SJCRH30 (cell line): ENCODE results near the gene NCAM1. TPM values are rescaled to one million over a fixed set of nuclear protein-coding genes. Genes with fewer than 3 reads are reported as not detected.

Experiments used
- DNase-seq, 2 experiments: peaks; one replicate each; pipeline ENCODE4 v3.0.0-alpha.2; 2015 to 2020
- H3K27ac ChIP-seq: fragments of 250-450 bp; sonication (Bioruptor Pico); 2 replicates; pipeline ENCODE4 v1.5.1; 2020; ENCODE audit warnings: mild to moderate bottlenecking, moderate library complexity
- H3K27me3 ChIP-seq: fragments of 250-450 bp; sonication (Bioruptor Pico); 2 replicates; pipeline ENCODE4 v1.5.1; 2020; ENCODE audit warnings: mild to moderate bottlenecking, moderate library complexity
- H3K36me3 ChIP-seq: fragments of 250-450 bp; sonication (Bioruptor Pico); 2 replicates; pipeline ENCODE4 v1.5.1; 2020; ENCODE audit warnings: mild to moderate bottlenecking, moderate library complexity
- H3K4me1 ChIP-seq: fragments of 250-450 bp; sonication (Bioruptor Pico); 2 replicates; pipeline ENCODE4 v1.5.1; 2020; ENCODE audit warnings: mild to moderate bottlenecking, moderate library complexity
- H3K4me3 ChIP-seq: fragments of 250-450 bp; sonication (Bioruptor Pico); 2 replicates; pipeline ENCODE4 v1.5.1; 2020; ENCODE audit warnings: mild to moderate bottlenecking, moderate library complexity
- H3K9me3 ChIP-seq: fragments of 250-450 bp; sonication (Bioruptor Pico); replicated peaks from 2 replicates; pipeline ENCODE4 v1.5.1; 2020; ENCODE audit warnings: mild to moderate bottlenecking, moderate library complexity
- total RNA-seq: library from RNA; depleted of rRNA; stranded (reverse); fragments of >200 nt; shearing (Covaris generic); gene quantifications from 2 replicates; pipeline ENCODE4 v1.2.3, GENCODE V29; 2014

Gene NCAM1
- total RNA-seq, 1 experiment from 2014 or later = 86.8 TPM

DNA sequence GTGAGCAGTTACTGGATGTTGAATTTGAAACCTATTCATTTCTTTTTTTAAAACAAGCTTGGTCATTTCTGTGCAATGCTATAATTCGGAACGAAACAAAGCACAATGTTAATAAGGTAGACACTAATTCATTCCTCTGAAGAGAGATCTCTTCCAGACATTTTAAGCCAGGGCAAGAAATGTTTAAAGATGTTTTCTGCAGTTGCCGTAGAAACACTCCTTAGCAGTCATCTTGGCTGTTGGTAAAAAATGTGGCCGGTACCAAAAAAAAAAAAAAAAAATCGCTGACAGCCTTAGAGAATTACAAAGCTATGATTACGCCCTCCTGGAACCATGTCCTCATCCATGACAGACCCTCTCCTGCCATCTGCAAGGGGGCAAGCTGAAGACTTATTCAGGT lies 286.7 kb downstream of the NCAM1 start:
- Histone ChIP-seq H3K4me3 (no peak overlapping the region), H3K4me1 (peaks cover 1% of the 10 kb centered on the region), H3K9me3 (no peaks in the 10 kb centered on the region), H3K36me3 (peaks cover 4% of the 10 kb centered on the region; the same call in 1 of the 2 replicates), H3K27ac (no peak overlapping the region), H3K27me3 (no peaks in the 10 kb centered on the region)
- DNase-seq = no peak

DNA sequence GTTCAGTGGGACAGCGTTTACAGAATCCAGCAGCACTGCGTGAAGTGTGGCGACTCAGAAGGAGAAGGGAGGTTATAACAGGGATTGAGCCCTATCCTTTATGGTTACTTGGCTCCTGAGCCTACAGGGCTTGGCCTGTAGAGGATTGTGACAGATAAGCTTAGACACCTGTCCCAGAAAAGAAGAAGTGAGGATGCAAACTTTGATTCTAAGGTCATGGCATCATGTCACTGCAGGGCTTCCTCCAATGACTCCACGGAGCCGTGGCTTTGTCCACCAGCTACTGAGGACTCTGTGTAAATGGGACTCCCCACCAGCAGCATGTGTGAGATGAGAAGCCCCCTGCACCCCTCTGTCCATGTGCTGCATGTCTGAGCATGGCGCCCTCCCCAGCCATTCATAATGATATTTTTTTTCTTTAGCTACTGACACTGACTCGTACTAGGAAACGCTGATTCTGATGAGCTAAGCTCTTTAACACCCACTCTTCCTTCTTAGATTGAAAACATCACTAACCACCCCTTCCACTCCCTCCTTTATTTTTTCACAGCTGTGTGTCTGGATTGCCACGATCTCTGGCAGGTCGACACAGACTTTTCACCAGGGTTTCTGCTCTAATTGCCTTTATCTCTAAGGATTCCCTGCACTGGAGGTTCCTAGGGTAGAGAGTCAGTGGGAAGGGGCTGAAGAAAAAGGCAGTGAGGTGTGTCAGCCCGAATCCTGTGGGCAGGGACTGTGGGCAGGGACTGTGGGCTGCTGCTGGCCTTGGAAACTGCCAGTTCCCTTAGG lies 287.7 kb downstream of the NCAM1 start:
- Histone ChIP-seq H3K4me3 (no peak overlapping the region), H3K4me1 (peaks cover 11% of the 10 kb centered on the region)

DNA sequence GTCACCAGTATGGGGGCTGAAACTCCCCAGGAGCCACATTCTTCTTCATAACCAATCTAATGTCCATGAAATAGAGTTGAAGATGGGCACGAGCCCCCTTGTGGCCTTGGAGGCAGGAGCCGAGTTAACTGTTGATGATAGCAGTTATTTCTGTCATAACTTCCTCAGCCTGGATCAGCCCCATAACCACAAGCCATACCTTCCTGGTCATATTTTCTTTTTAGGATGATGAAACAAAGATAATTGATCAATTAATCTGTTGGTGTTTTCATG lies 288.2 kb downstream of the NCAM1 start:
- H3K4me1 ChIP-seq = peaks cover 15% of the 10 kb centered on the region
- H3K27me3 ChIP-seq = no peaks in the 10 kb centered on the region
- H3K9me3 ChIP-seq = no peaks in the 10 kb centered on the region
- H3K4me3 ChIP-seq = no peak overlapping the region
- DNase-seq = no peak
- H3K27ac ChIP-seq = no peak overlapping the region
- peaks cover 4% of the 10 kb centered on the region; the same call in 1 of the 2 replicates for H3K36me3 ChIP-seq

More for the DNA sequence above, 287.7 kb downstream of the NCAM1 start:
- Histone ChIP-seq H3K27ac (no peak overlapping the region), H3K27me3 (no peaks in the 10 kb centered on the region), H3K36me3 (peaks cover 4% of the 10 kb centered on the region; the same call in 1 of the 2 replicates), H3K9me3 (no peaks in the 10 kb centered on the region)
- no peak for DNase-seq

DNA sequence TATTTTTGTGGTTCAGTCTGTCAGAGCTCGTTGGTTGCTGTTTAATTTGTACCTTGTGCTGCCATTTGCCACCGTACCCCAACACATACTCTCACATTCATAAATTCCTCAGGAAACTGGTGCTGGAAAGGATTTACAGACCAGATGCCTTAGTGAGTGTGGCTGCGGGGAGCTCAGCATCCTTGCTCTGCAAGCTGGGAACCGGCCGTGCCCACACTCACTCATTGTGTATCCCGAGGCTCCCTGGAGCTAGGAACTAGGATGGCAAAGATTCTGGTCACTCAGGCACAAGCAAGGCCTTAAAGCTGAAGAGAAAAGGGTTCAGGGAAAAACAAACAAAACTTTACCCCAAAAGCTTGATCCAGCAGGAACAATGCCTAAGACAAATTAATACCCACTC lies 288.6 kb downstream of the NCAM1 start:
- no peaks in the 10 kb centered on the region for H3K9me3 ChIP-seq
- H3K27me3 ChIP-seq = no peaks in the 10 kb centered on the region
- H3K36me3 ChIP-seq = peaks cover 4% of the 10 kb centered on the region; the same call in 1 of the 2 replicates
- no peak for DNase-seq
- H3K4me3 ChIP-seq = no peak overlapping the region
- no peak overlapping the region for H3K27ac ChIP-seq
- H3K4me1 ChIP-seq = peaks cover 15% of the 10 kb centered on the region

DNA sequence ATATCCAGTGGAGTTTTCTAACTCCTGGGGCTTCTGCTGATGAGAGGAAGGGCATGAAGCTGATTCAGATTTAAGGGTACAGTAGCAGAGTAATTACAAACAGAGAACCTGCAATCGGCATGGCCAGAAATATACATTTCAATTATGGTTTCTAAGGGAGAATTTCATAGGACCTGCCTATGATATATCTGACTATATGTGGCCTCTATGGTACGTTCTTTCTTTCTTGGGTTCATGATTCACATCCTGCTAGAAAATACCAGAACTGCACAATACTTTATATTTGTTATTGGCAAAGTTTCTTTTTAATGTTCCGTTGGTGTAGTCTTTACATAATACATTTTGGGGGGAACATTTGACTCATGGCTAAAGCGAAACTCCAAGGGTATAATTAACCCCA lies 290.1 kb downstream of the NCAM1 start:
- peaks cover 15% of the 10 kb centered on the region for H3K4me1 ChIP-seq
- no peaks in the 10 kb centered on the region for H3K9me3 ChIP-seq
- H3K4me3 ChIP-seq = no peak overlapping the region
- H3K36me3 ChIP-seq = no peaks in the 10 kb centered on the region; the same call in 1 of the 2 replicates
- DNase-seq = no peak
- H3K27me3 ChIP-seq = no peaks in the 10 kb centered on the region
- no peak overlapping the region for H3K27ac ChIP-seq

DNA sequence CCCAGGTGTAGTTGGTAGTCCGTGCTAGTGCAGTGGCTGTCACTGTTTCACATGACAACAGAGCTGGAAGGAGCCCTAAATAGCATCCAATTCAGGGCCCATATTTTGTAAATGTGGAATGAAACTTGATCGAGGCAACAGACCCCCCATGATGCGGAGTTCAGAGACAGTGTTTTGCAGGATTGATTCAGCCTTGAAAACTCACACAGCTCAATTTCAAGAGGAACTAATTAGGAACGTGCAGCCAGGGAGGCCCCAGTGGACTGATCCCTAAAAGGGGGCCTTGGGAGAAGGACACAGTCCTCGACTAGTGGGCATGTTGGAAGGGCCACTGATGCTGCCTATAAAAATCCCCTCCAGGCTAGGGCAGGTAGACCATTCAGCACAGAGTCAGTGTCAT lies 292.2 kb downstream of the NCAM1 start:
- Histone ChIP-seq H3K27ac (peak overlapping the region; percentile 53), H3K9me3 (no peaks in the 10 kb centered on the region), H3K4me3 (no peak overlapping the region), H3K36me3 (no peaks in the 10 kb centered on the region), H3K4me1 (peaks cover 15% of the 10 kb centered on the region), H3K27me3 (no peaks in the 10 kb centered on the region)
- peak; percentile 61 to 73 for DNase-seq

DNA sequence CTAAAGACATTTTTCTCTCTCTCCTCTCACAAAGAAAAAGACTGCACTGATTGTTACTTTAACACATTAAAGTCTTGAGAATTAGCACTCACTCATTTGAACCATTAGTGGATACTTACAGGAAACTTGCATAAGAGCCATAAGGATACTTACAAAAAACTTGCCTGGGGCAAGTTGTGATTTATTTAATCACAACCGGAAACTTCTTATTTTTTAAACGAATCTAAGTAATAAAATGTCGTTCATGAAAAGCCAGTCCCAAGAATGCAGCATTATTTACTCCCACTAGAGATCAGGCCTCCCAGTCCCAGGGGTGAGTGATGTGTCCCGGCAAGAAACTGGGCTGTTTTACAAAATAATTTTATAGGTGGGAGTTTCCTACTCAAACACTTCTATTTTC lies 293.9 kb downstream of the NCAM1 start:
- H3K4me1 ChIP-seq = peaks cover 15% of the 10 kb centered on the region
- H3K9me3 ChIP-seq = no peaks in the 10 kb centered on the region
- H3K4me3 ChIP-seq = no peak overlapping the region
- no peaks in the 10 kb centered on the region for H3K36me3 ChIP-seq
- DNase-seq = no peak
- H3K27me3 ChIP-seq = no peaks in the 10 kb centered on the region
- H3K27ac ChIP-seq = no peak overlapping the region

DNA sequence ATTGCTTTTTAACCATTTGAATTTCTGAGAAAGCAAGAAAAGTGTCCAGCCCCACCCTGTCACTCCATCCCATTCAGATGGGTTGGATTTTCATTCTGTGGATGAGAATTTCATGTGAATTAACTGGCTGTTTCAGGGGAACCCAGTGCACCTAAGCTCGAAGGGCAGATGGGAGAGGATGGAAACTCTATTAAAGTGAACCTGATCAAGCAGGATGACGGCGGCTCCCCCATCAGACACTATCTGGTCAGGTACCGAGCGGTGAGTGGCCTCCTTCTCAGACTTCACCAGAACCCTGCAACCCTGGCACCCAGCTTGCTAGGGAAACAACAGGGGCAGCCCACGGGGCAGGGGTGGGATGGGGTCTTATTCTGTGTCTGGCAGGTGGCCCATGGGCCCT lies 294.5 kb downstream of the NCAM1 start:
- Histone ChIP-seq H3K27ac (no peak overlapping the region), H3K36me3 (no peaks in the 10 kb centered on the region; the same call in 1 of the 2 replicates), H3K4me1 (peaks cover 15% of the 10 kb centered on the region), H3K27me3 (no peaks in the 10 kb centered on the region), H3K9me3 (no peaks in the 10 kb centered on the region), H3K4me3 (no peak overlapping the region)
- no peak for DNase-seq

DNA sequence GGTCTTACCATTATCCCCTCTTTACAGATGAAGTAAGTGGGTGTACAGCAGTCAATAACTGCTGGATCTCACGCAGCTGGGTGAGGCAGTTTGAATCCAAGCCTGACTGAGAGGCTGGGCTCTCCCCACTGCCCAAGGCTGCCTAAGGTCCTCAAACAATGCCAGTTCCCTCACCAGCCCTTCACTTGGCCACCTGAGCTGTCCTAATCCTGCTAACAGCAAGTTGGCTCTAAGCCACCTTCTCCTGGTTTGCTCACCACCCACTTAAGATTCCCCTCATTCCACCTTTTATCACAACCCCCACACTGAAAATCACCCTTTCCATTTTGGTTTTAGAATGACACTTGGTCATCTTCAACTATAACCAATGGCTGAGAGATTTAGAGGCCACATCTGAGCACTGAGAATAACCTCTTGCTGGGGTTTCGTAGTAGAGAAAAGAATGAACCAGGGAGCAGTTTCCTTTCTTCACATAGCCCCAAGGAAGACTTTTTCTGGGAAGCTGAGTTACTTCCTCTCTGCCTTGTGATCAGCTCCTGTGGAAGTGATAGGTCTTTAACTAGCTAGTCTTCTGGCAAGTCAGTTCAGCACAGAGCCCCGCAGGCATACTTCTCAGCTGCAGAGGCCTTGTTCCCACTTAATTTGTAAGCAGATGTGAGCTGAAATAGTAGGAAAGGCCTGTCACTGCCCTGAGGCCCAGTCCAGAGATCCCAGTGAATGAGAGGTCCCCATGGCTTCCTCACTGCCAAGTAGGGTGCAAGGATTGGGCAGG lies 295.4 kb downstream of the NCAM1 start:
- Histone ChIP-seq H3K4me3 (no peak overlapping the region), H3K36me3 (no peaks in the 10 kb centered on the region; the same call in 1 of the 2 replicates), H3K4me1 (peaks cover 15% of the 10 kb centered on the region), H3K9me3 (no peaks in the 10 kb centered on the region), H3K27me3 (no peaks in the 10 kb centered on the region), H3K27ac (no peak overlapping the region)
- DNase-seq = no peak

DNA sequence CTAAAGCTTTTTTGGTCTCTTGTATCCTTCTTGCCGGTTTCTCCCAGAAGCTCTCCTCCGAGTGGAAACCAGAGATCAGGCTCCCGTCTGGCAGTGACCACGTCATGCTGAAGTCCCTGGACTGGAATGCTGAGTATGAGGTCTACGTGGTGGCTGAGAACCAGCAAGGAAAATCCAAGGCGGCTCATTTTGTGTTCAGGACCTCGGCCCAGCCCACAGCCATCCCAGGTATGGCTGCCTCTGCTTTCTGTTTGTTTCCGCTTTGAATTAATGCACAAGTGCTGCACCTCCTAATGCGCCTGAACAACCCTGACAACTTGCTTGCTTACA lies 298.8 kb downstream of the NCAM1 start:
- Histone ChIP-seq H3K27me3 (no peaks in the 10 kb centered on the region), H3K4me1 (no peaks in the 10 kb centered on the region), H3K4me3 (no peak overlapping the region), H3K9me3 (no peaks in the 10 kb centered on the region), H3K27ac (no peak overlapping the region), H3K36me3 (peaks cover 3% of the 10 kb centered on the region; the same call in 1 of the 2 replicates)
- DNase-seq = no peak

DNA sequence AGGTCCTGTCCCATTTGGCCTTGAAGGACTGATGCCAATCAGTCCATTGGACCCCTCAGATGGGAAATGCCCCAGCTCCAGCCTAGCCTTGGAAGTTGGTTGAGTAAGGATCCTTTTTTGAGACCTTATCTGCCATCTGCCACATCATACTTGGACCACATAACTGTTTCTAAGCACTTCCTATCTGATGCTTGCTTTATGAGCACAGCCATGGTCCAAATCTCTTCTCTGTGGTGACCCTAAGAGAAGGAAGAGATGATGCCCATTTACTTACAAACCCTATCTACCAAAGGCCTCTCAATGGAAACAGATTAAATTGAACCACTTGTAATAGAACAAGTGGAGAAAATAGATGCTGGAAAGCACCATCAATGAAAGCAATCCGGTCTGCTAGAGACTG lies 299.3 kb downstream of the NCAM1 start:
- Histone ChIP-seq H3K36me3 (peaks cover 3% of the 10 kb centered on the region; the same call in 1 of the 2 replicates), H3K27me3 (no peaks in the 10 kb centered on the region), H3K4me3 (no peak overlapping the region), H3K27ac (no peak overlapping the region), H3K9me3 (no peaks in the 10 kb centered on the region), H3K4me1 (no peaks in the 10 kb centered on the region)
- no peak for DNase-seq

DNA sequence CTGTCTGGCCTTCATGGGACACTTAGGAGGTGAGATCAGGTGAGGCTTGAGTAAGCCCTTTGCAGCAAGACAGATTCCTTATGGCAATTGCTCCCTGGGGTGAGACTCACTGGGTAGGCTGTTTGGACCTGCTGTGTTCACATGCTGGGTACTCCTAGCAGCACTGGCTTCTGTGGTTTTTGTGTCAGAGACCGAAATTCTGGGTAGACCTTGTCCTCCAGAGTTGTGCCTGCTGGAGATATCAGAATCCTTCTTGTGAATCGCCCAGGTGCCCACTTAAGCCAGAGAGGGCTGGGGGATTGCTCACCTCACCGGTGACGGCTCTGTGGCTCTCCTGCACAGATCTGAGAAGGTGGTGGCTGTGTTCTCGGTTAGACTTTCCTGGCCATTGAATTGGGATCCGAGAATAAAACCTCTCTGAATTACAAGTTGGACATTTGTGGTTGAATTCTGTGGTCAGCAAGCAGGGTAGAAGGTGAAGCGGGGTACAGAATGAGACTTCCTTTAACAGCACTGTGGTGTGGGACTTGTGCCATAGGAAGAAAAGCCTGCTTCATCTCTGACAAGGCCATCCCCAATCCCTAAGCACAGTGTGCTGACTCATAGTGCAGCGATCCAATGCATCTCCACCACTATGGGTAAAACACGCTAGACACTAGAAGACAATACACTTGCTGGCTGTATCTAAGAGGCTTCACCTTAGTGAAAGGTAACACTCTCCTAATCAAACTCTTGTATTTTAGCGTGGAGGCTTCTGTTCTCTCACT lies 300.7 kb downstream of the NCAM1 start:
- Histone ChIP-seq H3K27me3 (no peaks in the 10 kb centered on the region), H3K27ac (no peak overlapping the region), H3K4me1 (no peaks in the 10 kb centered on the region), H3K4me3 (no peak overlapping the region), H3K9me3 (no peaks in the 10 kb centered on the region), H3K36me3 (peaks cover 7% of the 10 kb centered on the region; the same call in 1 of the 2 replicates)
- DNase-seq = no peak

DNA sequence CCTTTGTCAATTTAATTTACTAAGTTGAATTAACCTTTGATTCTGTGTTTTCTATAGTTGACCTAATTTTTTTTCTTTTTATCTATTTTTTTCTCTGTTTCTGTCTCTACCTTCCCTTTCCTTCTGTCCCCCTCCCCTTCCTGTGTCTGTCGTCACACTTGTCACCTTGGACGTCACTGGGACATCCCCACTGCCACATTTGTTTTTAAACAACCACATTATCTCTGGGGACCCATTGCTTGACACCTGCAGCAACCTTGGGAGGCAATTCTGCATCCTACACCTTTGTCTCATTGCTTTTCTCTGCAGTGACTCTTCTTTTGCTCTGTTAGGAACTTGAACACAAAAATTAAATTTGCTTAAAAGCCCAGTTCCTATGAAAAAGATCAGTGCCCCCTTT lies 301.4 kb downstream of the NCAM1 start:
- no peak for DNase-seq
- peaks cover 8% of the 10 kb centered on the region; the same call in 1 of the 2 replicates for H3K36me3 ChIP-seq

DNA sequence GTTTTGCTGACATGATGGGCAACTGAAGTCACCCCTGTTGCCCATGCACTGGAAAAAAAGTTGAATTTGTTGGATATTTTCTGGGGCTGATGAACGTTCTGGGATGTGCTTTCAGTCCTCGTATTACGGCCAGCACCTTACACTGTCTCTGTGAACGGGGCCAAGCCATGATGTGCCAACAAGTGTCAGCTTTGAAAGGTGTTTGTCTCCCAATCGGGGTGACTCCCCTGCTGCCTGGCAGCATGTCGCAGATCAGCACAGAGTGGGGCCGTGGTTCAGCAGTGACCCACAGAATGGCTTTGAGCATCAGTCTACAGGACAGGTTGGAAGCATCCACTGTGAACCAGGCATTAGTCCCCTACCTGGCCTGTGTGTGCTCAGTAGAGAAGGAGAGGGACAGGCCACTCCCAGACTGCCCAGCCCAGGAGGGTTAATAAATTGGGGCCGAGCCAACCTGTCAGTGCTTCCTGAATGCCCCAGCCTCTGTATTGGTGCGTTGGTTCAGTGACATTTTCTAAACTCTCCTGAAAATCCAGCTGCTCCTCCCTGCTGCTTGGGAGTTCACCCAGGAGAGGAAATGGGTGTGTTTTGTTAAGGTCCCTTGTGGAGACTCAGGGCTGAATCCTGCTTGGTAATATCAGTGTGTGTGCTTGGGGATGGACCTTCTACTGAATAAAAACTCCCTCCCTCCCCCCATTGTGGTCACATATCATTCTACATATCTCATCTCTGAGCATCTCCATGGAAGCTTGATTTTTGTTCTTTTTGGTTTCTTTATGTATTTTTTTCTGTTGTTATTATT lies 302.4 kb downstream of the NCAM1 start:
- H3K27me3 ChIP-seq = no peaks in the 10 kb centered on the region
- H3K36me3 ChIP-seq = peaks cover 8% of the 10 kb centered on the region; the same call in 1 of the 2 replicates
- no peak overlapping the region for H3K4me3 ChIP-seq
- DNase-seq = no peak
- no peaks in the 10 kb centered on the region for H3K9me3 ChIP-seq
- no peak overlapping the region for H3K27ac ChIP-seq
- H3K4me1 ChIP-seq = no peaks in the 10 kb centered on the region

More for the DNA sequence above, 301.4 kb downstream of the NCAM1 start:
- no peak overlapping the region for H3K27ac ChIP-seq
- H3K9me3 ChIP-seq = no peaks in the 10 kb centered on the region
- H3K27me3 ChIP-seq = no peaks in the 10 kb centered on the region
- H3K4me1 ChIP-seq = no peaks in the 10 kb centered on the region
- no peak overlapping the region for H3K4me3 ChIP-seq
